ENCODE measurements around the gene ODAD4.

- TF ChIP-seq CTCF (IDR thresholded peaks at IDR 0.05; ENCODE audit: low read depth, low read length) (no peak), POLR2A (IDR thresholded peaks at IDR 0.05; ENCODE audit: extremely low read depth, insufficient read length) (no peak)
These were observed 59.4 kb downstream of the ODAD4 start for GRCh38 chr17:41989702-41990419.

Data from NB4 (cell line).